ENCODE results near the gene GCNT1. TPM values are rescaled to one million over a fixed set of nuclear protein-coding genes. Genes with fewer than 3 reads are reported as not detected.
A peak's percentile ranks its signal among the peaks of the same experiment; 100 is the strongest.
"Not testable (repeated sequence)": the region's sequence is repeated elsewhere in the genome, so short reads cannot be mapped to it uniquely, and the experiment has no call there.

The GCNT1 gene
- total and polyA plus RNA-seq, 2 donors (not counting 1 experiment from before 2014, with no cell fraction given): 9.1 to 31.0 TPM

DNA sequence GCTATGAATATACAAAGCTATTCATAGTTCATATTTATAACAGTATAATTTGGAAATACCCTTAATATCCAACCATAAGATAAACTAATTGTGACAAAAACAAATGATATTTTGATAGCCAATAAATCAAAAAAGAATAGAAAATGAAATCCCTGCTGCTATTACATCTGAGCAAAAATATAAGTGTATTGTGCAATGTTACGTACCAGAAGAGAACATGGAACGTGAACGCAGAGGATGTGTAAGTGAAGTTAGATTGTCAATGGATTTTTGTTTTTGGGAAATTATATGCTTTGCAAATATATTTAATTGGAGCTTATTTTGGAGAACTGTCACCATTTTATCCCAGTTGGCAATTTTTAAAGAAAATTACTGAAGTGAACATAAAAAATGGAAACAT is 15.4 kb downstream of the GCNT1 start:
- CTCF ChIA-PET: interaction anchor here (1.1 to 4.3 kb wide), 4 partner anchors 13 to 184 kb away, joined by 3 to 45 read pairs (median 4); partner anchors contain the start of gene GCNT1
- POLR2A ChIA-PET: no interaction called here

DNA sequence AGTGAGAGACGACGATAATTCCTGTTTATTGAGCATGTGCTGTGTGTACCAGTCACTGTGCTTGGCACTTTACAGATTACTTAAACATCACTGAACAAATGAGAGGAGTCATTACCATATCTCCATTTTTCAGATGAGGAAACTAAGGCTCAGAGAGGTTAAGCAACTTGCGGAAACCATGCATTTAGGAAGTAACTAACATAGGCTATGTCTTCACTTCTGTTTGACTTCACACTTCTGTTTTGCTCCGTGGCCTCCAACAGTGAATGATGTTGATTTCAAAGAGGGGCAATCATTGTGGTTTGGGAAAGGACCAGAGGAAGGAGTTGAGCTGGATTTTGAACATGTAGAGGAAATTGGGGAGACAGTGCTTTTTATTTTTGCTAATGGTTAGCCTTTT is 16.7 kb downstream of the GCNT1 start:
- H3K4me3 Mint-ChIP-seq: peak overlapping the region; percentile 30
- Histone ChIP-seq H3K4me2 (replicated peaks; ENCODE audit: low read depth, low read length, poor library complexity, severe bottlenecking) (peak overlapping the region; percentile 32), H3K4me1 (ENCODE audit: control insufficient read depth in 2 of 2, insufficient read depth in 2 of 2, low read length in 2 of 2) (peaks cover 58 to 68% of the 10 kb centered on the region in 2 donors), H3K9me3 (ENCODE audit: control extremely low read depth in 1 of 3, control insufficient read depth in 2 of 3, insufficient read depth in 1 of 3, low read length in 2 of 3) (peaks cover 0 to 9% (median 0%) of the 10 kb centered on the region in 3 donors), H3K27ac (ENCODE audit: low read length in 2 of 2) (no peak overlapping the region), H3K4me3 (ENCODE audit: control extremely low read depth in 1 of 5, extremely low read depth in 1 of 5, insufficient read depth in 1 of 5, low read depth in 2 of 5, low read length in 4 of 5) (no peak overlapping the region), H3K27me3 (replicated peaks in 1 of 4; ENCODE audit: control extremely low read depth in 1 of 4, control insufficient read depth in 3 of 4, insufficient read depth in 4 of 4, low read length in 3 of 4) (no peaks in the 10 kb centered on the region), H4K20me1 (ENCODE audit: control insufficient read depth, insufficient read depth, low read length, poor library complexity, severe bottlenecking) (peaks cover 32% of the 10 kb centered on the region), H2AFZ (ENCODE audit: insufficient read depth, low read depth, low read length, poor library complexity, severe bottlenecking) (no peak overlapping the region), H3K9ac (ENCODE audit: low read length) (no peak overlapping the region), H3K36me3 (replicated peaks in 1 of 2; ENCODE audit: control extremely low read depth in 1 of 2, control insufficient read depth in 1 of 2, extremely low read depth in 1 of 2, insufficient read depth in 2 of 2, low read length in 1 of 2) (peaks cover 3 to 7% of the 10 kb centered on the region in 2 experiments), H3K79me2 (ENCODE audit: control insufficient read depth, insufficient read depth, low read length) (peaks cover 64% of the 10 kb centered on the region)
- WGBS (ENCODE audit: insufficient coverage): no CpG with 5 or more reads among the region's 4 CpGs
- TF ChIP-seq, protein P1, sequence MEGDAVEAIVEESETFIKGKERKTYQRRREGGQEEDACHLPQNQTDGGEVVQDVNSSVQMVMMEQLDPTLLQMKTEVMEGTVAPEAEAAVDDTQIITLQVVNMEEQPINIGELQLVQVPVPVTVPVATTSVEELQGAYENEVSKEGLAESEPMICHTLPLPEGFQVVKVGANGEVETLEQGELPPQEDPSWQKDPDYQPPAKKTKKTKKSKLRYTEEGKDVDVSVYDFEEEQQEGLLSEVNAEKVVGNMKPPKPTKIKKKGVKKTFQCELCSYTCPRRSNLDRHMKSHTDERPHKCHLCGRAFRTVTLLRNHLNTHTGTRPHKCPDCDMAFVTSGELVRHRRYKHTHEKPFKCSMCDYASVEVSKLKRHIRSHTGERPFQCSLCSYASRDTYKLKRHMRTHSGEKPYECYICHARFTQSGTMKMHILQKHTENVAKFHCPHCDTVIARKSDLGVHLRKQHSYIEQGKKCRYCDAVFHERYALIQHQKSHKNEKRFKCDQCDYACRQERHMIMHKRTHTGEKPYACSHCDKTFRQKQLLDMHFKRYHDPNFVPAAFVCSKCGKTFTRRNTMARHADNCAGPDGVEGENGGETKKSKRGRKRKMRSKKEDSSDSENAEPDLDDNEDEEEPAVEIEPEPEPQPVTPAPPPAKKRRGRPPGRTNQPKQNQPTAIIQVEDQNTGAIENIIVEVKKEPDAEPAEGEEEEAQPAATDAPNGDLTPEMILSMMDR (IDR thresholded peaks at IDR 0.05): no peak
- no peak for TF ChIP-seq EZH2 (IDR thresholded peaks at IDR 0.05; ENCODE audit: borderline replicate concordance, insufficient read depth, low read depth, low read length, poor library complexity, severe bottlenecking)
- intact Hi-C loops (cut with micrococcal nuclease): no loop called here
- peaks cover 3% of the 10 kb centered on the region for H3K9me3 Mint-ChIP-seq (ENCODE audit: insufficient read depth)
- POLR2A ChIA-PET: no interaction called here
- CTCF ChIA-PET: interaction anchor here (0.8 to 4.3 kb wide), 2 partner anchors 15 to 184 kb away, joined by 3 to 45 read pairs; partner anchors contain the start of gene GCNT1
- H3K27ac Mint-ChIP-seq: peak overlapping the region; percentile 3
- peaks cover 65% of the 10 kb centered on the region for H3K4me1 Mint-ChIP-seq
- DNase-seq: no peak
- no peak for ATAC-seq (ENCODE audit: low read depth)
- H3K27me3 Mint-ChIP-seq: peaks cover 14% of the 10 kb centered on the region

More for the DNA sequence above, 15.4 kb downstream of the GCNT1 start:
- Histone ChIP-seq H4K20me1 (ENCODE audit: control insufficient read depth, insufficient read depth, low read length, poor library complexity, severe bottlenecking) (peaks cover 32% of the 10 kb centered on the region), H3K4me3 (ENCODE audit: control extremely low read depth in 1 of 5, extremely low read depth in 1 of 5, insufficient read depth in 1 of 5, low read depth in 2 of 5, low read length in 4 of 5) (no peak overlapping the region), H3K9ac (ENCODE audit: low read length) (no peak overlapping the region), H3K4me1 (ENCODE audit: control insufficient read depth in 2 of 2, insufficient read depth in 2 of 2, low read length in 2 of 2) (peaks cover 64 to 73% of the 10 kb centered on the region in 2 donors), H3K36me3 (replicated peaks in 1 of 2; ENCODE audit: control extremely low read depth in 1 of 2, control insufficient read depth in 1 of 2, extremely low read depth in 1 of 2, insufficient read depth in 2 of 2, low read length in 1 of 2) (peaks cover 3 to 7% of the 10 kb centered on the region in 2 experiments), H3K4me2 (replicated peaks; ENCODE audit: low read depth, low read length, poor library complexity, severe bottlenecking) (no peak overlapping the region), H3K27ac (ENCODE audit: low read length in 2 of 2) (no peak overlapping the region), H3K27me3 (replicated peaks in 1 of 4; ENCODE audit: control extremely low read depth in 1 of 4, control insufficient read depth in 3 of 4, insufficient read depth in 4 of 4, low read length in 3 of 4) (no peaks in the 10 kb centered on the region), H3K79me2 (ENCODE audit: control insufficient read depth, insufficient read depth, low read length) (peaks cover 64% of the 10 kb centered on the region), H2AFZ (ENCODE audit: insufficient read depth, low read depth, low read length, poor library complexity, severe bottlenecking) (no peak overlapping the region), H3K9me3 (ENCODE audit: control extremely low read depth in 1 of 3, control insufficient read depth in 2 of 3, insufficient read depth in 1 of 3, low read length in 2 of 3) (peaks cover 0 to 9% (median 0%) of the 10 kb centered on the region in 3 donors)
- 100% methylated on average over 2 of the region's 3 CpGs for WGBS (ENCODE audit: insufficient coverage)
- H3K27ac Mint-ChIP-seq: no peak overlapping the region
- no peak overlapping the region for H3K4me3 Mint-ChIP-seq
- intact Hi-C loops (cut with micrococcal nuclease): no loop called here
- ATAC-seq (ENCODE audit: low read depth) (no peak), DNase-seq (no peak)
- H3K9me3 Mint-ChIP-seq (ENCODE audit: insufficient read depth): peaks cover 3% of the 10 kb centered on the region
- TF ChIP-seq EZH2 (IDR thresholded peaks at IDR 0.05; ENCODE audit: borderline replicate concordance, insufficient read depth, low read depth, low read length, poor library complexity, severe bottlenecking): no peak
- TF ChIP-seq, protein P1 (IDR thresholded peaks at IDR 0.05): no peak
- H3K27me3 Mint-ChIP-seq: peaks cover 14% of the 10 kb centered on the region
- H3K4me1 Mint-ChIP-seq: peaks cover 68% of the 10 kb centered on the region

DNA sequence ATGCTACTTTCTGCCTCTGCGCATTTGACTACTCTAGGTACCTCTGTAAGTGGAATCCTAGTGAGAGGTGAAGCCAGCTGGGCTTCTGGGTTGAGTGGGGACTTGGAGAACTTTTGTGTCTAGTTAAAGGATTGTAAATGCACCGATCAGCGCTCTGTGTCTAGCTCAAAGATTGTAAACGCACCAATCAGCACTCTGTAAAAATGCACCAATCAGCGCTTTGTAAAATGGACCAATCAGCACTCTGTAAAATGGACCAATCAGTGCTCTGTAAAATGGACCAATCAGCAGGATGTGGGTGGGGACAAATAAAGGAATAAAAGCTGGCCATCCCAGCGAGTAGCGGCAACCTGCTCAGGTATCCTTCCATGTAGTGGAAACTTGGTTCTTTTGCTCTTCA is 18.8 kb downstream of the GCNT1 start:
- H3K4me2 ChIP-seq (replicated peaks; ENCODE audit: low read depth, low read length, poor library complexity, severe bottlenecking); CTCF ChIA-PET; H3K27ac Mint-ChIP-seq; intact Hi-C loops (cut with micrococcal nuclease); H3K9ac ChIP-seq (ENCODE audit: low read length); H3K27me3 ChIP-seq (replicated peaks in 1 of 4; ENCODE audit: control extremely low read depth in 1 of 4, control insufficient read depth in 3 of 4, insufficient read depth in 4 of 4, low read length in 3 of 4); POLR2A ChIA-PET; H3K36me3 ChIP-seq (replicated peaks in 1 of 2; ENCODE audit: control extremely low read depth in 1 of 2, control insufficient read depth in 1 of 2, extremely low read depth in 1 of 2, insufficient read depth in 2 of 2, low read length in 1 of 2); H3K4me3 ChIP-seq (ENCODE audit: control extremely low read depth in 1 of 5, extremely low read depth in 1 of 5, insufficient read depth in 1 of 5, low read depth in 2 of 5, low read length in 4 of 5); H3K4me3 Mint-ChIP-seq; H3K9me3 ChIP-seq (ENCODE audit: control extremely low read depth in 1 of 3, control insufficient read depth in 2 of 3, insufficient read depth in 1 of 3, low read length in 2 of 3); DNase-seq; H3K27ac ChIP-seq (ENCODE audit: low read length in 2 of 2); ATAC-seq (ENCODE audit: low read depth); H3K9me3 Mint-ChIP-seq (ENCODE audit: insufficient read depth); H2AFZ ChIP-seq (ENCODE audit: insufficient read depth, low read depth, low read length, poor library complexity, severe bottlenecking): not testable (repeated sequence)
- Histone ChIP-seq H4K20me1 (ENCODE audit: control insufficient read depth, insufficient read depth, low read length, poor library complexity, severe bottlenecking) (peaks cover 20% of the 10 kb centered on the region), H3K4me1 (ENCODE audit: control insufficient read depth in 2 of 2, insufficient read depth in 2 of 2, low read length in 2 of 2) (peaks cover 37 to 46% of the 10 kb centered on the region in 2 donors), H3K79me2 (ENCODE audit: control insufficient read depth, insufficient read depth, low read length) (peaks cover 63% of the 10 kb centered on the region)
- Mint-ChIP-seq H3K27me3 (peaks cover 14% of the 10 kb centered on the region), H3K4me1 (peaks cover 44% of the 10 kb centered on the region)
- 80% methylated on average over 5 of the region's 7 CpGs for WGBS (ENCODE audit: insufficient coverage)
